ENCODE data around the gene ZNF783. TPM values are rescaled to one million over a fixed set of nuclear protein-coding genes. Genes with fewer than 3 reads are reported as not detected.
"Not testable (repeated sequence)": the region's sequence is repeated elsewhere in the genome, so short reads cannot be mapped to it uniquely, and the experiment has no call there.

ZNF783 gene
- total RNA-seq, 1 donor from 2014 or later: 15.1 TPM

- no peaks in the 10 kb centered on the region for H3K9me3 ChIP-seq
- ATAC-seq (no peak), DNase-seq (no peak)
- H3K36me3 ChIP-seq: peaks cover 11% of the 10 kb centered on the region
- no peak overlapping the region for H3K4me3 ChIP-seq
- H3K27ac ChIP-seq: no peak overlapping the region
- peaks cover 6% of the 10 kb centered on the region for H3K4me1 ChIP-seq
- no peaks in the 10 kb centered on the region for H3K27me3 ChIP-seq (ENCODE audit: low read depth)
- TF ChIP-seq CTCF (IDR thresholded peaks at IDR 0.05): no peak
- intact Hi-C loops (cut with DNase I): no loop called here
These were observed 16.3 kb upstream of the ZNF783 start for GRCh38 chr7:149245744-149246143.

GRCh38 chr7:149248777-149249176 is 13.2 kb upstream of the ZNF783 start:
- intact Hi-C loops (cut with DNase I): no loop called here
- ATAC-seq: no peak
- H3K4me3 ChIP-seq: no peak overlapping the region

GRCh38 chr7:149250151-149250550 is 11.8 kb upstream of the ZNF783 start:
- H3K36me3 ChIP-seq: peaks cover 55% of the 10 kb centered on the region
- H3K9me3 ChIP-seq; intact Hi-C loops (cut with DNase I); H3K27me3 ChIP-seq (ENCODE audit: low read depth); ATAC-seq; H3K4me1 ChIP-seq; H3K27ac ChIP-seq; H3K4me3 ChIP-seq; DNase-seq: not testable (repeated sequence)

More at GRCh38 chr7:149248777-149249176, 13.2 kb upstream of the ZNF783 start:
- DNase-seq: no peak
- H3K36me3 ChIP-seq: peaks cover 41% of the 10 kb centered on the region
- no peaks in the 10 kb centered on the region for H3K27me3 ChIP-seq (ENCODE audit: low read depth)
- no peaks in the 10 kb centered on the region for H3K4me1 ChIP-seq
- no peak overlapping the region for H3K27ac ChIP-seq
- H3K9me3 ChIP-seq: no peaks in the 10 kb centered on the region
- no peak for TF ChIP-seq CTCF (IDR thresholded peaks at IDR 0.05)

- DNase-seq; H3K27ac ChIP-seq; H3K27me3 ChIP-seq (ENCODE audit: low read depth); ATAC-seq; intact Hi-C loops (cut with DNase I); H3K9me3 ChIP-seq; H3K4me3 ChIP-seq; H3K4me1 ChIP-seq: not testable (repeated sequence)
- H3K36me3 ChIP-seq: peaks cover 67% of the 10 kb centered on the region
These were observed 10.5 kb upstream of the ZNF783 start for GRCh38 chr7:149251518-149251917.

GRCh38 chr7:149252378-149252777 is 9.6 kb upstream of the ZNF783 start:
- Histone ChIP-seq H3K27me3 (ENCODE audit: low read depth) (no peaks in the 10 kb centered on the region), H3K9me3 (no peaks in the 10 kb centered on the region), H3K4me1 (no peaks in the 10 kb centered on the region), H3K4me3 (no peak overlapping the region), H3K27ac (no peak overlapping the region), H3K36me3 (peaks cover 67% of the 10 kb centered on the region)
- no peak for TF ChIP-seq CTCF (IDR thresholded peaks at IDR 0.05)
- ATAC-seq (no peak), DNase-seq (no peak)
- intact Hi-C loops (cut with DNase I): no loop called here

GRCh38 chr7:149253665-149254064 is 8.3 kb upstream of the ZNF783 start:
- Histone ChIP-seq H3K4me1 (no peaks in the 10 kb centered on the region), H3K36me3 (peaks cover 67% of the 10 kb centered on the region), H3K27me3 (ENCODE audit: low read depth) (no peaks in the 10 kb centered on the region), H3K4me3 (no peak overlapping the region), H3K9me3 (no peaks in the 10 kb centered on the region), H3K27ac (no peak overlapping the region)
- TF ChIP-seq CTCF (IDR thresholded peaks at IDR 0.05): no peak
- intact Hi-C loops (cut with DNase I): no loop called here
- DNase-seq: no peak
- peak in 1 of 2 donors; percentile 16 for ATAC-seq

Data from lower lobe of right lung (tissue), 2 donors.